ENCODE results near the gene TSPAN16.
"Not testable (repeated sequence)": the region's sequence is repeated elsewhere in the genome, so short reads cannot be mapped to it uniquely, and the experiment has no call there.

GRCh38 chr19:11320278-11320995 is 24.5 kb downstream of the TSPAN16 start:
- TF ChIP-seq POLR2A (IDR thresholded peaks at IDR 0.05) = not testable (repeated sequence)
- TF ChIP-seq, protein P1, sequence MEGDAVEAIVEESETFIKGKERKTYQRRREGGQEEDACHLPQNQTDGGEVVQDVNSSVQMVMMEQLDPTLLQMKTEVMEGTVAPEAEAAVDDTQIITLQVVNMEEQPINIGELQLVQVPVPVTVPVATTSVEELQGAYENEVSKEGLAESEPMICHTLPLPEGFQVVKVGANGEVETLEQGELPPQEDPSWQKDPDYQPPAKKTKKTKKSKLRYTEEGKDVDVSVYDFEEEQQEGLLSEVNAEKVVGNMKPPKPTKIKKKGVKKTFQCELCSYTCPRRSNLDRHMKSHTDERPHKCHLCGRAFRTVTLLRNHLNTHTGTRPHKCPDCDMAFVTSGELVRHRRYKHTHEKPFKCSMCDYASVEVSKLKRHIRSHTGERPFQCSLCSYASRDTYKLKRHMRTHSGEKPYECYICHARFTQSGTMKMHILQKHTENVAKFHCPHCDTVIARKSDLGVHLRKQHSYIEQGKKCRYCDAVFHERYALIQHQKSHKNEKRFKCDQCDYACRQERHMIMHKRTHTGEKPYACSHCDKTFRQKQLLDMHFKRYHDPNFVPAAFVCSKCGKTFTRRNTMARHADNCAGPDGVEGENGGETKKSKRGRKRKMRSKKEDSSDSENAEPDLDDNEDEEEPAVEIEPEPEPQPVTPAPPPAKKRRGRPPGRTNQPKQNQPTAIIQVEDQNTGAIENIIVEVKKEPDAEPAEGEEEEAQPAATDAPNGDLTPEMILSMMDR (IDR thresholded peaks at IDR 0.05) = not testable (repeated sequence)
